Gastroesophageal sphincter (tissue), 3 donors: Measurements from ENCODE around the gene WDR82.

Experiments used
- EP300 ChIP-seq: sonication (generic); formaldehyde crosslinking; IDR thresholded peaks from one replicate; pipeline ENCODE4 v1.6.1; 2017; ENCODE audit warnings: antibody characterized with exemption, mild to moderate bottlenecking
- POLR2A ChIP-seq, 2 donors: fragments of 450-650 bp; IDR thresholded peaks; one replicate each; pipeline ENCODE4 v1.6.1; 2017; ENCODE audit warnings: antibody characterized with exemption in 2 of 2, mild to moderate bottlenecking in 2 of 2, moderate library complexity in 1 of 2
- POLR2AphosphoS5 ChIP-seq: sonication (generic); formaldehyde crosslinking; IDR thresholded peaks from one replicate; pipeline ENCODE4 v1.6.1; 2017; ENCODE audit warnings: antibody characterized with exemption
- TF ChIP-seq, protein P1 (sequence below), 4 experiments: fragments of 200-600 bp in 2 of 4; fragments of 450-650 bp in 2 of 4; sonication (generic) in 1 of 4; IDR thresholded peaks; one replicate each; pipeline ENCODE4 v1.5.1; 2017 to 2019; ENCODE audit warnings: antibody characterized with exemption in 4 of 4, mild to moderate bottlenecking in 2 of 4, moderate library complexity in 2 of 4

DNA sequence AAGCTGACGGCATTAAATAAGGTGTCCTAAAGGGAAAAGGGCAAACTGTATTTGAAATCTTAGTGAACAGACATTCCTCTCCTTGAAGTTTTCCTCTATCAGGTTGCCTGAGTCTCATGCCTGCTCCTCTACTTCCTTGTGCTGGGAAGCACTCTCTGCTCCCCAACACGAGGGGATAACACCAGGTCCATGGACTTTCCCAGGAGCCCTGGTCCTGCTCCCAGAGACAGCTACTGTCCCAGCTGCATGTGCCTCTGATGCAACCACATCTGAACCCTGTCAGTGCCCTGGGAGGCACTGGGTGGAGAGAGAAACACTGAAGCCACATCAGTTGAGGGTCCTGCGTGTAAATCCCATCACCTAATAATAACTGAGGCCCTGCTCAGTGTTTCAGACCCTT is 60.4 kb downstream of the WDR82 start:
- TF ChIP-seq, protein P1, sequence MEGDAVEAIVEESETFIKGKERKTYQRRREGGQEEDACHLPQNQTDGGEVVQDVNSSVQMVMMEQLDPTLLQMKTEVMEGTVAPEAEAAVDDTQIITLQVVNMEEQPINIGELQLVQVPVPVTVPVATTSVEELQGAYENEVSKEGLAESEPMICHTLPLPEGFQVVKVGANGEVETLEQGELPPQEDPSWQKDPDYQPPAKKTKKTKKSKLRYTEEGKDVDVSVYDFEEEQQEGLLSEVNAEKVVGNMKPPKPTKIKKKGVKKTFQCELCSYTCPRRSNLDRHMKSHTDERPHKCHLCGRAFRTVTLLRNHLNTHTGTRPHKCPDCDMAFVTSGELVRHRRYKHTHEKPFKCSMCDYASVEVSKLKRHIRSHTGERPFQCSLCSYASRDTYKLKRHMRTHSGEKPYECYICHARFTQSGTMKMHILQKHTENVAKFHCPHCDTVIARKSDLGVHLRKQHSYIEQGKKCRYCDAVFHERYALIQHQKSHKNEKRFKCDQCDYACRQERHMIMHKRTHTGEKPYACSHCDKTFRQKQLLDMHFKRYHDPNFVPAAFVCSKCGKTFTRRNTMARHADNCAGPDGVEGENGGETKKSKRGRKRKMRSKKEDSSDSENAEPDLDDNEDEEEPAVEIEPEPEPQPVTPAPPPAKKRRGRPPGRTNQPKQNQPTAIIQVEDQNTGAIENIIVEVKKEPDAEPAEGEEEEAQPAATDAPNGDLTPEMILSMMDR (IDR thresholded peaks at IDR 0.05), result no peak
- TF ChIP-seq POLR2A (IDR thresholded peaks at IDR 0.05) (no peak), POLR2AphosphoS5 (no peak), EP300 (no peak)
